KBM-7 (cell line): Measurements from ENCODE around the gene GALNT5.
A peak's percentile ranks its signal among the peaks of the same experiment; 100 is the strongest.
"Not testable (repeated sequence)": the region's sequence is repeated elsewhere in the genome, so short reads cannot be mapped to it uniquely, and the experiment has no call there.

Experiments used
- DNase-seq: peaks from one replicate; pipeline ENCODE4 v3.0.0-alpha.2; 2015
- in situ Hi-C: fragments of 300-500 bp; cut with MboI; formaldehyde crosslinking; loops from 2 replicates; pipeline ENCODE4 v1.14.3; 2020; ENCODE audit warnings: low sequenced_read_pairs, low pct_unique_long_range_greater_than_20kb, mixed read lengths

GALNT5 gene

GRCh38 chr2:157318884-157319283 lies 61.4 kb downstream of the GALNT5 start:
- in situ Hi-C loops = no loop called here
- DNase-seq = no peak

- in situ Hi-C loops = no loop called here
These were observed 62.3 kb downstream of the GALNT5 start for GRCh38 chr2:157319795-157320194.

GRCh38 chr2:157320409-157320808 lies 62.9 kb downstream of the GALNT5 start:
- DNase-seq = no peak
- in situ Hi-C loops = no loop called here

More at GRCh38 chr2:157319795-157320194, 62.3 kb downstream of the GALNT5 start:
- no peak for DNase-seq

- DNase-seq = peak; percentile 17
- in situ Hi-C loops = no loop called here
These were observed 64.0 kb downstream of the GALNT5 start for GRCh38 chr2:157321466-157321865.

GRCh38 chr2:157322432-157322831 lies 64.9 kb downstream of the GALNT5 start:
- no peak for DNase-seq
- in situ Hi-C loops = no loop called here

GRCh38 chr2:157324331-157324843 lies 66.9 kb downstream of the GALNT5 start:
- in situ Hi-C loops = no loop called here

GRCh38 chr2:157325786-157326185 lies 68.3 kb downstream of the GALNT5 start, which contains the start of gene ERMN:
ERMN (minus strand) TSS chr2:157325824; CDS start chr2:157325642, 182 bp downstream.
- DNase-seq = no peak
- in situ Hi-C loops = no loop called here

More at GRCh38 chr2:157324331-157324843, 66.9 kb downstream of the GALNT5 start:
- no peak for DNase-seq

- in situ Hi-C loops = no loop called here
- no peak for DNase-seq
These were observed 69.2 kb downstream of the GALNT5 start for GRCh38 chr2:157326698-157327097.

- in situ Hi-C loops = no loop called here
- DNase-seq = no peak
These were observed 69.7 kb downstream of the GALNT5 start for GRCh38 chr2:157327200-157327599.

- DNase-seq = peak; percentile 85
These were observed 70.4 kb downstream of the GALNT5 start for GRCh38 chr2:157327621-157328500.

GRCh38 chr2:157329524-157329923 lies 72.0 kb downstream of the GALNT5 start:
- DNase-seq = no peak
- in situ Hi-C loops = no loop called here

More at GRCh38 chr2:157327621-157328500, 70.4 kb downstream of the GALNT5 start:
- in situ Hi-C loops = no loop called here

- in situ Hi-C loops = no loop called here
- DNase-seq = no peak
These were observed 76.0 kb downstream of the GALNT5 start for GRCh38 chr2:157333304-157334047.

GRCh38 chr2:157334335-157334734 lies 76.8 kb downstream of the GALNT5 start:
- DNase-seq = no peak
- in situ Hi-C loops = no loop called here

GRCh38 chr2:157334797-157335196 lies 77.3 kb downstream of the GALNT5 start:
- in situ Hi-C loops = no loop called here
- no peak for DNase-seq

GRCh38 chr2:157336137-157337010 lies 78.9 kb downstream of the GALNT5 start:
- in situ Hi-C loops = no loop called here
- peak; percentile 66 for DNase-seq

GRCh38 chr2:157337978-157338377 lies 80.5 kb downstream of the GALNT5 start:
- in situ Hi-C loops = no loop called here
- DNase-seq = no peak

- in situ Hi-C loops = no loop called here
- no peak for DNase-seq
These were observed 82.6 kb downstream of the GALNT5 start for GRCh38 chr2:157339965-157340655.

- DNase-seq, in situ Hi-C loops: not testable (repeated sequence)
These were observed 83.9 kb downstream of the GALNT5 start for GRCh38 chr2:157341381-157341780.
